SU-DHL-6 (cell line): ENCODE measurements around the gene ARMC5.
"Not testable (repeated sequence)": the region's sequence is repeated elsewhere in the genome, so short reads cannot be mapped to it uniquely, and the experiment has no call there.

Experiments used
- EZH2phosphoT487 ChIP-seq: fragments of 200-600 bp; sonication (generic), shearing (Covaris generic); conservative IDR thresholded peaks from 2 replicates; pipeline ENCODE4 v1.6.1; 2018; ENCODE audit warnings: mild to moderate bottlenecking, antibody characterized with exemption, low read length, moderate library complexity, mixed read lengths
- TF ChIP-seq, protein P1 (sequence below): fragments of 200-600 bp; sonication (generic); IDR thresholded peaks from one replicate; pipeline ENCODE4 v1.5.1; 2017; ENCODE audit warnings: antibody characterized with exemption, mild to moderate bottlenecking, low read length, moderate library complexity; ENCODE audit not compliant: insufficient read depth, poor library complexity, severe bottlenecking

DNA sequence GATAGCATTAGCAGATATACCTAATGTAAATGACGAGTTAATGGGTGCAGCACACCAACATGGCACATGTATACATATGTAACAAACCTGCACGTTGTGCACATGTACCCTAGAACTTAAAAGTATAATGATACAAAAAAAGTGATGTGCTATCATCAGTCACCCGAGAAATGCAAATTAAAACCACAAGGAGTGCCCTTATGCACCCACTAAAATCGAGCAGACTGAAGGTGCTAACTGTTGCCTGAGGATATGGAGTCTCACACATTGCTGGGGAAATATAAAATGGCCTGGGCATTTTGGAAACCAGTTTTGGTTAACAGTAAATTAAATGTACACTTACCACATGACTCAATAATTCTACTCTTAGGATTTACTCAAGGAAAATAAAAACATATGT lies 20.3 kb upstream of the ARMC5 start:
- TF ChIP-seq, protein P1, sequence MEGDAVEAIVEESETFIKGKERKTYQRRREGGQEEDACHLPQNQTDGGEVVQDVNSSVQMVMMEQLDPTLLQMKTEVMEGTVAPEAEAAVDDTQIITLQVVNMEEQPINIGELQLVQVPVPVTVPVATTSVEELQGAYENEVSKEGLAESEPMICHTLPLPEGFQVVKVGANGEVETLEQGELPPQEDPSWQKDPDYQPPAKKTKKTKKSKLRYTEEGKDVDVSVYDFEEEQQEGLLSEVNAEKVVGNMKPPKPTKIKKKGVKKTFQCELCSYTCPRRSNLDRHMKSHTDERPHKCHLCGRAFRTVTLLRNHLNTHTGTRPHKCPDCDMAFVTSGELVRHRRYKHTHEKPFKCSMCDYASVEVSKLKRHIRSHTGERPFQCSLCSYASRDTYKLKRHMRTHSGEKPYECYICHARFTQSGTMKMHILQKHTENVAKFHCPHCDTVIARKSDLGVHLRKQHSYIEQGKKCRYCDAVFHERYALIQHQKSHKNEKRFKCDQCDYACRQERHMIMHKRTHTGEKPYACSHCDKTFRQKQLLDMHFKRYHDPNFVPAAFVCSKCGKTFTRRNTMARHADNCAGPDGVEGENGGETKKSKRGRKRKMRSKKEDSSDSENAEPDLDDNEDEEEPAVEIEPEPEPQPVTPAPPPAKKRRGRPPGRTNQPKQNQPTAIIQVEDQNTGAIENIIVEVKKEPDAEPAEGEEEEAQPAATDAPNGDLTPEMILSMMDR, result not testable (repeated sequence)
- not testable (repeated sequence) for TF ChIP-seq EZH2phosphoT487
